Measurements from ENCODE around the gene HTN1. TPM values are rescaled to one million over a fixed set of nuclear protein-coding genes. Genes with fewer than 3 reads are reported as not detected.
"Not testable (repeated sequence)": the region's sequence is repeated elsewhere in the genome, so short reads cannot be mapped to it uniquely, and the experiment has no call there.

Gene HTN1
- not detected for polyA plus RNA-seq

- H3K4me1 Mint-ChIP-seq, H3K36me3 Mint-ChIP-seq, H3K9me3 Mint-ChIP-seq, H3K4me3 Mint-ChIP-seq, H3K27me3 Mint-ChIP-seq, H3K27ac Mint-ChIP-seq: not testable (repeated sequence)
These were observed at the start of gene HTN1 for GRCh38 chr4:70050138-70050537. Gene HTN1 (plus strand): TSS chr4:70050438. CDS start chr4:70053077, 2,639 bp downstream.

GRCh38 chr4:70000711-70001110, 49.5 kb upstream of the HTN1 start:
- Mint-ChIP-seq H3K9me3 (peaks cover 0 to 3% (median 0%) of the 10 kb centered on the region in 3 donors), H3K27ac (no peak overlapping the region), H3K4me3 (no peak overlapping the region), H3K4me1 (no peaks in the 10 kb centered on the region), H3K27me3 (no peaks in the 10 kb centered on the region), H3K36me3 (no peaks in the 10 kb centered on the region)

GRCh38 chr4:70002507-70002906, 47.7 kb upstream of the HTN1 start:
- Mint-ChIP-seq H3K4me3 (no peak overlapping the region), H3K9me3 (peaks cover 0 to 3% (median 2%) of the 10 kb centered on the region in 3 donors), H3K27me3 (no peaks in the 10 kb centered on the region), H3K4me1 (no peaks in the 10 kb centered on the region), H3K36me3 (no peaks in the 10 kb centered on the region), H3K27ac (no peak overlapping the region)

DNA sequence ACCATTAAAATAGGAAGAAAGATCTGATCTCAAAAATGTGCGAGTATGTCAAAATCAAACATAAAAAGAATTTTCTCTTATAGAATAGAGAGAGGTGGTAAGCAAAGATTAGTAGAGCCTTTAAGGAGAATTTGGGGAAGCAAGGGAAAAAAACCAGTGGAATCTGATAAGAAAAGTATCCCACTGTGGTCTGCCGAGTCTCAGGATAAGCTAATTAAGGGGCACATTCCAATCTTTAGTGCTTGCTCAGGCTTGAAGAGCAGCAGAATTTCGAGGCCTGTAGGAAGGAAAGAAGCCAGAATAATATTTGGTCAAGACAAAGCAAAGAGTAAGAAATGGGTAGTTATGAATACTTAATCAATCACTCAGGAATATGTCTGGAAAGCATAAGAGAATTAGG, 41.5 kb upstream of the HTN1 start:
- Mint-ChIP-seq H3K36me3 (no peaks in the 10 kb centered on the region), H3K4me3 (no peak overlapping the region), H3K27me3 (no peaks in the 10 kb centered on the region), H3K9me3 (peaks cover 1 to 5% (median 3%) of the 10 kb centered on the region in 3 donors), H3K4me1 (no peaks in the 10 kb centered on the region), H3K27ac (no peak overlapping the region)

GRCh38 chr4:70019006-70019405, 31.2 kb upstream of the HTN1 start:
- H3K4me1 Mint-ChIP-seq, H3K27ac Mint-ChIP-seq, H3K36me3 Mint-ChIP-seq, H3K4me3 Mint-ChIP-seq, H3K27me3 Mint-ChIP-seq, H3K9me3 Mint-ChIP-seq: not testable (repeated sequence)

- no peak overlapping the region for H3K4me3 Mint-ChIP-seq
- H3K4me1 Mint-ChIP-seq, result no peaks in the 10 kb centered on the region
- no peak overlapping the region for H3K27ac Mint-ChIP-seq
- no peaks in the 10 kb centered on the region for H3K36me3 Mint-ChIP-seq
- H3K9me3 Mint-ChIP-seq, result peaks cover 0 to 1% (median 0%) of the 10 kb centered on the region in 3 donors
- H3K27me3 Mint-ChIP-seq, result no peaks in the 10 kb centered on the region
These were observed 27.0 kb upstream of the HTN1 start for GRCh38 chr4:70023218-70023617.

GRCh38 chr4:70027011-70027410, 23.2 kb upstream of the HTN1 start:
- Mint-ChIP-seq H3K27me3 (no peaks in the 10 kb centered on the region), H3K4me3 (no peak overlapping the region), H3K4me1 (no peaks in the 10 kb centered on the region), H3K9me3 (peaks cover 0 to 1% (median 0%) of the 10 kb centered on the region in 3 donors), H3K27ac (no peak overlapping the region), H3K36me3 (peaks cover 1% of the 10 kb centered on the region)

DNA sequence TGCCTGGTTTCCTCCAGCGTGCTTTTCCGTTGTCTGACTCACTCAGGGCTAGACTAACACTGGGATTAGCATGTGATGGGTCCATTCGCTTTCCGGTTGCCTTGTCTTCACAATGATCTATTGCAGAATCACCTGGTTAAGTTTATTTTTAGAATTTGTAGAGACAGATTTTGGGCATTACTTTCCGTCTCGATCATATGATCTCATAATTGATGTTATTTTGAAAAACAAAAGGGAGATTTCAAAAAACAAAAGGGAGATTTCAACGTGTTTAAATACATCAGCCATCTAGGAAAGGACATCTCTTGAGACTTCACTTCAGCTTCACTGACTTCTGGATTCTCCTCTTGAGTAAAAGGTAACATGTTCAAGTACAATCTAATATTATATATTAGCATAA, 22.1 kb upstream of the HTN1 start, which contains the start of gene HTN3:
Gene HTN3, plus strand, starts transcription at position 301 of the 400 bp plus-strand sequence. CDS start 2,282 bp downstream, outside the sequence.
- H3K4me3 Mint-ChIP-seq, H3K36me3 Mint-ChIP-seq, H3K9me3 Mint-ChIP-seq, H3K4me1 Mint-ChIP-seq, H3K27me3 Mint-ChIP-seq, H3K27ac Mint-ChIP-seq: not testable (repeated sequence)

DNA sequence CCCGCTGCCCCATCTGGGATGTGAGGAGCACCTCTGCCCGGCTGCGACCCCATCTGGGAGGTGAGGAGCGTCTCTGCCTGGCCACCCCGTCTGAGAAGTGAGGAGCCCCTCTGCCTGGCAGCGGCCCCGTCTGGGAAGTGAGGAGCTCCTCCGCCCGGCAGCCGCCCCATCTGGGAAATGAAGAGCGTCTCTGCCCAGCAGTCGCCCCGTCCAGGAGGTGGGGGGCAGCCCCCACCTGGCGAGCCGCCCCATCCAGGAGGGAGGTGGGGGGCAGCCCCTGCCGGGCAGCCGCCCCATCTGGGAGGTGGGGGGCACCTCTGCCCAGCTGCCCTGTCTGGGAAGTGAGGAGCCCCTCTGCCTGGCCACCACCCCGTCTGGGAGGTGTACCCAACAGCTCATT, 12.7 kb upstream of the HTN1 start:
- H3K27me3 Mint-ChIP-seq, H3K4me3 Mint-ChIP-seq, H3K4me1 Mint-ChIP-seq, H3K36me3 Mint-ChIP-seq, H3K27ac Mint-ChIP-seq: not testable (repeated sequence)
- H3K9me3 Mint-ChIP-seq, result peaks cover 10 to 13% (median 11%) of the 10 kb centered on the region in 3 donors

- H3K27me3 Mint-ChIP-seq, H3K4me3 Mint-ChIP-seq, H3K36me3 Mint-ChIP-seq, H3K4me1 Mint-ChIP-seq, H3K27ac Mint-ChIP-seq: not testable (repeated sequence)
- peaks cover 6 to 13% (median 10%) of the 10 kb centered on the region in 3 donors for H3K9me3 Mint-ChIP-seq
These were observed 10.3 kb upstream of the HTN1 start for GRCh38 chr4:70039928-70040327.

DNA sequence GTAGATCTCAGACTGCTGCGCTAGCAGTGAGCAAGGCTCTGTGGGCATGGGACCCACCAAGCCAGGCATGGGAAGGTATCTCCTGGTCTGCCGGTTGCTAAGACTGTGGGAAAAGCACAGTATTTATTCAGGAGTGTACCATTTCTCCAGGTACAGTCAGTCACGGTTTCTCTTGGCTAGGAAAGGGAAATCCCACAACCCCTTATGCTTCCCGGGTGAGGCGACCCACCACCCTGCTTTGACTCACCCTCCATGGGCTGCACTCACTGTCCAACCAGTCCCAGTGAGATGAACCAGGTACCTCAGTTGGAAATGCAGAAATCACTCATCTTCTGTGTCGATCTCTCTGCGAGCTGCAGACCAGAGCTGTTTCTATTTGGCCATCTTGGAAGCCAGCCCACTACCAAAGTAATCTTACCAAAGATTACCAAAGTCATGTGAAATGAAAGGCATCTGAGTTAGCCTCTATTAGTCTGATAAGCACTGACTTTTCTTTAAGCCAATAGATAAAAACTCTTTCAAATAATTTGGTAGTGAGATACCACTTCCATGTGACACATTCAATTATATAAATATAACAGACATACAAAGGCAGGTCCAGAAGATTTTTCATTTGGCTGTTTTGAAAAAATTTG, 8.5 kb upstream of the HTN1 start:
- H3K9me3 Mint-ChIP-seq, result peaks cover 6 to 13% (median 10%) of the 10 kb centered on the region in 3 donors
- no peak overlapping the region for H3K4me3 Mint-ChIP-seq
- H3K27me3 Mint-ChIP-seq, result no peaks in the 10 kb centered on the region
- H3K4me1 Mint-ChIP-seq, result no peaks in the 10 kb centered on the region
- H3K27ac Mint-ChIP-seq, result no peak overlapping the region
- no peaks in the 10 kb centered on the region for H3K36me3 Mint-ChIP-seq

DNA sequence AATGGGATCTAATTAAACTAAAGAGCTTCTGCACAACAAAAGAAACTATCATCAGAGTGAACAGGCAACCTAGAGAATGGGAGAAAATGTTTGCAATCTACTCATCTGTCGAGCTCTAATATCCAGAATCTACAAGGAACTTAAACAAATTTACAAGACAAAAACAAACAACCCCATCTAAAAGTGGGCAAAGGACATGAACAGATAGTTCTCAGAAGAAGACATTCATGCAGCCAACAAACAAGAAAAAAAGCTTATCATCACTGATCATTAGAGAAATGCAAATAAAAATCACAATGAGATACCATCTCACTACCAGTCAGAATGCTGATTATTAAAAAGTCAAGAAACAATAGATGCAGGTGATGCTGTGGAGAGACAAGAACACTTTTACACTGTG, 6.3 kb downstream of the HTN1 start:
- H3K27ac Mint-ChIP-seq, result not testable (repeated sequence)

DNA sequence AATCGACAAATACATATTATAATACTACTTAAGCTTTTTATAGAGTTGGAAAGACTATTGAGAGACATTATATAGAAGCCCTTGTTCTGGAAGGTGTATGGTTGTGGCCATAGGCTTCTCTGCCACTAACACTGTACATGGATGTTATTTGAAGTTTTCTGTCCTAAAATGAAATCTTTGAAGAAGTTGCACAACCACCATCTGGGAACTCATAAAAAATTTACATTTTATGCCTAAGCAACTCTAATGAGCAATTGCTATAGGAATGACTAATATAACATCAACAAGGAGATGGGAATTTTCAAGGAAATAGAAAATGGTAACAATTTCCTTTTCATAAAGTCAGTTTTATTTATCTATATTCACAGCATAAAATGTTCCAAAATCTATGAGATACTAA, 7.4 kb downstream of the HTN1 start:
- Mint-ChIP-seq H3K27ac (no peak overlapping the region), H3K4me3 (no peak overlapping the region), H3K27me3 (no peaks in the 10 kb centered on the region), H3K36me3 (no peaks in the 10 kb centered on the region), H3K4me1 (no peaks in the 10 kb centered on the region), H3K9me3 (peaks cover 3 to 5% (median 4%) of the 10 kb centered on the region in 3 donors)

More for the DNA sequence above, 6.3 kb downstream of the HTN1 start:
- not testable (repeated sequence) for H3K36me3 Mint-ChIP-seq, H3K4me1 Mint-ChIP-seq, H3K27me3 Mint-ChIP-seq, H3K9me3 Mint-ChIP-seq, H3K4me3 Mint-ChIP-seq

DNA sequence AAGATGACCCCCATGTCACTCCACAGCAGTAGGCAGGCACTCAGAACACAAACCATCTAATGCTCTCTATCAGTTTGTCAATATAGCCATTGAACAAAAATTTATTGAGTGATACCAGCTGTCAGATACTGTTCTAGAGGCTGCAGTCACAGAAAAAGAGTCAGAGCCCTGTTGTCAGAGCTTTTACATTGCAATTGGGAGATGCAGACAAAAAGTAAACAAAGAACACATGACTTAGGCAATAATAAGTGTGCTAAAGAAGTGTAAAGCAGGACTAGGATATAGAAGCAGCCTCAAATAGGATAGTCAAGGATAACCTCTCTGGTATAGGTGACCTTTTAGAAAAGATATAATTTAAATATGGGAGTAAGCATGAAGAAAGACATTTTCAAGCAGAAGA, 8.9 kb downstream of the HTN1 start:
- H3K9me3 Mint-ChIP-seq, result peaks cover 3 to 5% (median 4%) of the 10 kb centered on the region in 3 donors
- no peaks in the 10 kb centered on the region for H3K4me1 Mint-ChIP-seq
- no peak overlapping the region for H3K4me3 Mint-ChIP-seq
- H3K36me3 Mint-ChIP-seq, result no peaks in the 10 kb centered on the region
- H3K27me3 Mint-ChIP-seq, result no peaks in the 10 kb centered on the region
- no peak overlapping the region for H3K27ac Mint-ChIP-seq

- Mint-ChIP-seq H3K9me3 (peaks cover 0 to 6% (median 4%) of the 10 kb centered on the region in 3 donors), H3K27me3 (no peaks in the 10 kb centered on the region), H3K27ac (no peak overlapping the region), H3K4me3 (no peak overlapping the region), H3K4me1 (no peaks in the 10 kb centered on the region), H3K36me3 (no peaks in the 10 kb centered on the region)
These were observed 11.8 kb downstream of the HTN1 start for GRCh38 chr4:70062000-70062399.

GRCh38 chr4:70080205-70080604, 30.0 kb downstream of the HTN1 start:
- no peaks in the 10 kb centered on the region for H3K27me3 Mint-ChIP-seq
- peaks cover 0 to 2% (median 0%) of the 10 kb centered on the region in 3 donors for H3K9me3 Mint-ChIP-seq
- H3K4me1 Mint-ChIP-seq, result no peaks in the 10 kb centered on the region
- H3K4me3 Mint-ChIP-seq, result no peak overlapping the region
- H3K36me3 Mint-ChIP-seq, result no peaks in the 10 kb centered on the region
- H3K27ac Mint-ChIP-seq, result no peak overlapping the region

All from IgD-negative memory B cell (primary cell).